Keratinocyte (primary cell): ENCODE results near the gene UBA3. TPM values are rescaled to one million over a fixed set of nuclear protein-coding genes. Genes with fewer than 3 reads are reported as not detected.

ENCODE experiments used
- DNase-seq: peaks from one replicate; pipeline ENCODE4 v3.0.0-alpha.2; 2011; ENCODE audit warnings: low read depth, missing footprints, low spot score
- FAIRE-seq: peaks from 2 replicates; lab custom pipeline; 2011; peaks lifted over from hg19 to GRCh38; lab: Jason Lieb, UNC
- H2AFZ ChIP-seq: 2 replicates; pipeline ENCODE4 v1.6.0; 2012; ENCODE audit warnings: low read length, control low read depth, inconsistent platforms; ENCODE audit not compliant: control insufficient read depth
- H3K27ac ChIP-seq: 2 replicates; pipeline ENCODE4 v1.5.1; 2011; ENCODE audit warnings: low read length; ENCODE audit not compliant: control insufficient read depth, insufficient read depth
- H3K27me3 ChIP-seq: 3 replicates; pipeline ENCODE4 v1.6.0; 2011; ENCODE audit warnings: low read length; ENCODE audit not compliant: control insufficient read depth, insufficient read depth; ENCODE audit errors: extremely low read depth
- H3K36me3 ChIP-seq, 2 experiments: 2 replicates in 1 of 2; 3 replicates in 1 of 2; pipeline ENCODE4 v1.5.1; 2011; ENCODE audit warnings: low read length in 2 of 2, mild to moderate bottlenecking in 1 of 2; ENCODE audit not compliant: control insufficient read depth in 2 of 2, insufficient read depth in 2 of 2; ENCODE audit errors: extremely low read depth in 1 of 2
- H3K4me1 ChIP-seq: 3 replicates; pipeline ENCODE4 v1.5.1; 2011; ENCODE audit warnings: low read length; ENCODE audit not compliant: control insufficient read depth, insufficient read depth; ENCODE audit errors: extremely low read depth
- H3K4me2 ChIP-seq: 3 replicates; pipeline ENCODE4 v1.6.0; 2011; ENCODE audit warnings: low read depth, low read length; ENCODE audit not compliant: control insufficient read depth, insufficient read depth; ENCODE audit errors: extremely low read depth
- H3K4me3 ChIP-seq, 3 experiments: fragments of 200-600 bp in 1 of 3; sonication (generic) in 1 of 3; 2 replicates in 2 of 3; 3 replicates in 1 of 3; pipeline ENCODE4 v1.5.1; 2011 to 2016; ENCODE audit warnings: low read length in 3 of 3, mild to moderate bottlenecking in 3 of 3, control low read depth in 2 of 3, inconsistent platforms in 1 of 3, low read depth in 1 of 3, mixed read lengths in 1 of 3, mixed run types in 1 of 3, moderate library complexity in 1 of 3; ENCODE audit not compliant: control insufficient read depth in 2 of 3, insufficient read depth in 2 of 3; ENCODE audit errors: extremely low read depth in 1 of 3
- H3K79me2 ChIP-seq: 2 replicates; pipeline ENCODE4 v1.6.0; 2012; ENCODE audit warnings: low read length; ENCODE audit not compliant: control insufficient read depth, insufficient read depth
- H3K9ac ChIP-seq: 3 replicates; pipeline ENCODE4 v1.6.0; 2011; ENCODE audit warnings: low read length; ENCODE audit not compliant: control insufficient read depth, insufficient read depth; ENCODE audit errors: extremely low read depth
- H3K9me1 ChIP-seq: 3 replicates; pipeline ENCODE4 v1.6.0; 2011; ENCODE audit warnings: low read length; ENCODE audit not compliant: control insufficient read depth, insufficient read depth; ENCODE audit errors: extremely low read depth
- H3K9me3 ChIP-seq: 2 replicates; pipeline ENCODE4 v1.5.1; 2012; ENCODE audit warnings: low read depth, low read length; ENCODE audit not compliant: control insufficient read depth
- H4K20me1 ChIP-seq: 3 replicates; pipeline ENCODE4 v1.6.0; 2011; ENCODE audit warnings: low read length; ENCODE audit not compliant: control insufficient read depth, insufficient read depth; ENCODE audit errors: extremely low read depth
- EZH2 ChIP-seq: IDR thresholded peaks from one replicate; pipeline ENCODE4 v1.6.1; 2012; ENCODE audit warnings: inconsistent platforms, mild to moderate bottlenecking, low read length, moderate library complexity
- dilution Hi-C: fragments of 300-500 bp; cut with MboI; formaldehyde crosslinking; loops from one replicate; pipeline ENCODE4 v1.7.0; 2020; ENCODE audit warnings: low sequenced_read_pairs; ENCODE audit not compliant: extremely low pct_ligation_motif_present
- polyA plus RNA-seq, 5 experiments: library from polyadenylated mRNA; depleted of rRNA in 3 of 5; stranded (reverse) in 3 of 5; stranded (forward) in 1 of 5; unstranded in 1 of 5; fragments of >200 nt; gene quantifications; 1 replicate in 1 of 5; 2 replicates in 3 of 5; 3 replicates in 1 of 5; pipeline versions ENCODE4 v1.2.1 to v1.2.3, GENCODE V29; 2011 to 2012; ENCODE audit warnings: missing spikeins in 2 of 5, low read depth in 1 of 5, low replicate concordance in 1 of 5
- TF ChIP-seq, protein P1 (sequence below), 3 experiments: IDR thresholded peaks in 1 of 3; conservative IDR thresholded peaks in 1 of 3; optimal IDR thresholded peaks in 1 of 3; 2 replicates in 2 of 3; 3 replicates in 1 of 3; pipeline versions ENCODE3 to v1.5.1; 2011; ENCODE audit warnings: low read length in 3 of 3, mild to moderate bottlenecking in 3 of 3, moderate library complexity in 2 of 3, control low read depth in 1 of 3, inconsistent platforms in 1 of 3; ENCODE audit not compliant: insufficient read depth in 2 of 3; ENCODE audit errors: extremely low read depth in 1 of 3

The UBA3 gene
- polyA plus RNA-seq, 1 donor (not counting 4 experiments of a cell fraction or from before 2014, with no cell fraction given), result 125 TPM

GRCh38 chr3:69104586-69104985 is 24.4 kb upstream of the UBA3 start:
- Histone ChIP-seq H2AFZ (no peak overlapping the region), H4K20me1 (no peaks in the 10 kb centered on the region), H3K27me3 (no peaks in the 10 kb centered on the region), H3K36me3 (peaks cover 4 to 18% of the 10 kb centered on the region in 2 experiments), H3K9me1 (no peaks in the 10 kb centered on the region), H3K79me2 (peaks cover 1% of the 10 kb centered on the region), H3K4me3 (no peak overlapping the region), H3K4me1 (no peaks in the 10 kb centered on the region), H3K9ac (no peak overlapping the region), H3K4me2 (no peak overlapping the region), H3K27ac (no peak overlapping the region), H3K9me3 (no peaks in the 10 kb centered on the region)
- dilution Hi-C loops, result no loop called here
- no peak for DNase-seq
- TF ChIP-seq, protein P1, sequence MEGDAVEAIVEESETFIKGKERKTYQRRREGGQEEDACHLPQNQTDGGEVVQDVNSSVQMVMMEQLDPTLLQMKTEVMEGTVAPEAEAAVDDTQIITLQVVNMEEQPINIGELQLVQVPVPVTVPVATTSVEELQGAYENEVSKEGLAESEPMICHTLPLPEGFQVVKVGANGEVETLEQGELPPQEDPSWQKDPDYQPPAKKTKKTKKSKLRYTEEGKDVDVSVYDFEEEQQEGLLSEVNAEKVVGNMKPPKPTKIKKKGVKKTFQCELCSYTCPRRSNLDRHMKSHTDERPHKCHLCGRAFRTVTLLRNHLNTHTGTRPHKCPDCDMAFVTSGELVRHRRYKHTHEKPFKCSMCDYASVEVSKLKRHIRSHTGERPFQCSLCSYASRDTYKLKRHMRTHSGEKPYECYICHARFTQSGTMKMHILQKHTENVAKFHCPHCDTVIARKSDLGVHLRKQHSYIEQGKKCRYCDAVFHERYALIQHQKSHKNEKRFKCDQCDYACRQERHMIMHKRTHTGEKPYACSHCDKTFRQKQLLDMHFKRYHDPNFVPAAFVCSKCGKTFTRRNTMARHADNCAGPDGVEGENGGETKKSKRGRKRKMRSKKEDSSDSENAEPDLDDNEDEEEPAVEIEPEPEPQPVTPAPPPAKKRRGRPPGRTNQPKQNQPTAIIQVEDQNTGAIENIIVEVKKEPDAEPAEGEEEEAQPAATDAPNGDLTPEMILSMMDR (optimal IDR thresholded peaks at IDR 0.05 in 1 of 3, IDR thresholded peaks at IDR 0.05 in 1 of 3, conservative IDR thresholded peaks at IDR 0.05 in 1 of 3; ENCODE audit: extremely low read depth in 1 of 3, insufficient read depth in 2 of 3, low read length in 3 of 3), result no peak
- TF ChIP-seq EZH2, result no peak
- no peak for FAIRE-seq

DNA sequence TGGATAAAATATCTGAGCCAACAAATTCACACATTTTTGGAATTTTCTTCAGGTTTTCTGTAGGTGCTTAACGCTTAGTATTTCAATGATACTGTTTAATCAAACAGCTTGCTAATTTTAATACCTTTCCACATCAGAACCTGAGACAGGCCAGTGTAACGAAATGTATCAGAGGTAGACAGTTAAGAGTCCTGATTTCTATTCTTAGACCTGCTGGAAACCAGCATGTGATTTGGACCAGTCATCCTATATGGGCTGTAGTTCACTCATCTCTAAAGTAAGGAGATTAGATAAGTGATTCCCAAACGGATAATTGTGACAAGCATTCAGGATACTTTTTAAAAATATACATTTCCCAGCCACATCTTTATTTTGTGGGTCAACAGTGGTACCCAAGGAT is 23.0 kb upstream of the UBA3 start:
- FAIRE-seq (no peak), DNase-seq (no peak)
- Histone ChIP-seq H3K36me3 (peaks cover 4 to 18% of the 10 kb centered on the region in 2 experiments), H3K4me3 (no peak overlapping the region), H3K79me2 (peaks cover 6% of the 10 kb centered on the region), H3K4me2 (no peak overlapping the region), H3K27ac (no peak overlapping the region), H3K27me3 (no peaks in the 10 kb centered on the region), H3K9me3 (no peaks in the 10 kb centered on the region), H2AFZ (no peak overlapping the region), H4K20me1 (no peaks in the 10 kb centered on the region), H3K4me1 (no peaks in the 10 kb centered on the region), H3K9ac (no peak overlapping the region), H3K9me1 (no peaks in the 10 kb centered on the region)
- TF ChIP-seq EZH2, result no peak
- TF ChIP-seq, protein P1 (optimal IDR thresholded peaks at IDR 0.05 in 1 of 3, IDR thresholded peaks at IDR 0.05 in 1 of 3, conservative IDR thresholded peaks at IDR 0.05 in 1 of 3; ENCODE audit: extremely low read depth in 1 of 3, insufficient read depth in 2 of 3, low read length in 3 of 3), result no peak
- dilution Hi-C loops, result no loop called here
